IMR-90 (cell line): Measurements from ENCODE around the gene OR2T11. TPM values are rescaled to one million over a fixed set of nuclear protein-coding genes. Genes with fewer than 3 reads are reported as not detected.
"Not testable (repeated sequence)": the region's sequence is repeated elsewhere in the genome, so short reads cannot be mapped to it uniquely, and the experiment has no call there.

Source experiments
- ATAC-seq: fragments of 200-7000 bp; cut with Tn5 transposase; 2 replicates; pipeline ENCODE4 v1.9.1; 2020; ENCODE audit warnings: low read depth, mild to moderate bottlenecking, moderate library complexity
- BruUV-seq: library from RNA; stranded (reverse); fragments of 400-500 nt; replicated peaks from 2 replicates; lab custom pipeline; 2021; lab: Mats Ljungman, UMichigan
- CTCF ChIA-PET: fragments of 300-600 bp; formaldehyde crosslinking; extraction: SDS; loops from one replicate; lab custom pipeline; 2021; ENCODE audit warnings: antibody characterized with exemption; lab: Yijun Ruan, JAX
- POLR2A ChIA-PET: fragments of 300-600 bp; sonication (Branson Sonifier 250); formaldehyde crosslinking; loops from one replicate; lab custom pipeline; 2022; ENCODE audit warnings: antibody characterized with exemption; ENCODE audit not compliant: unreplicated experiment; lab: Charles Lee
- DNase-seq: peaks from one replicate; pipeline ENCODE4 v3.0.0; 2013
- H2AFZ ChIP-seq: replicated peaks from 2 replicates; pipeline ENCODE3; 2013; ENCODE audit warnings: low read length, mild to moderate bottlenecking; ENCODE audit not compliant: poor library complexity
- H2AK5ac ChIP-seq: 2 replicates; pipeline ENCODE4 v1.6.1; 2013; ENCODE audit warnings: low read depth, low read length, inconsistent platforms
- H2AK9ac ChIP-seq: replicated peaks from 2 replicates; pipeline ENCODE3; 2013; ENCODE audit warnings: mild to moderate bottlenecking, low read depth, low read length, moderate library complexity; ENCODE audit not compliant: poor library complexity
- H2BK120ac ChIP-seq: 2 replicates; pipeline ENCODE4 v1.6.1; 2013; ENCODE audit warnings: low read depth, low read length, inconsistent platforms
- H2BK15ac ChIP-seq: 3 replicates; pipeline ENCODE4 v1.6.1; 2013; ENCODE audit warnings: low read depth, low read length, inconsistent platforms
- H2BK20ac ChIP-seq: 2 replicates; pipeline ENCODE4 v1.6.1; 2013; ENCODE audit warnings: low read depth, mild to moderate bottlenecking, inconsistent platforms, low read length, moderate library complexity
- H2BK5ac ChIP-seq: 2 replicates; pipeline ENCODE4 v1.6.1; 2013; ENCODE audit warnings: mild to moderate bottlenecking, low read depth, low read length, inconsistent platforms; ENCODE audit not compliant: poor library complexity, severe bottlenecking
- H3K14ac ChIP-seq: replicated peaks from 2 replicates; pipeline ENCODE4 v1.6.1; 2013; ENCODE audit warnings: low read depth, low read length, inconsistent platforms
- H3K18ac ChIP-seq: 2 replicates; pipeline ENCODE4 v1.6.1; 2013; ENCODE audit warnings: low read depth, low read length, control low read depth
- H3K23ac ChIP-seq: 2 replicates; pipeline ENCODE4 v1.6.1; 2013; ENCODE audit warnings: low read depth, low read length, inconsistent platforms
- H3K27ac ChIP-seq: 2 replicates; pipeline ENCODE4 v1.5.1; 2013; ENCODE audit warnings: mild to moderate bottlenecking, control low read depth, low read length; ENCODE audit not compliant: insufficient read depth
- H3K27me3 ChIP-seq: 2 replicates; pipeline ENCODE4 v1.6.1; 2013; ENCODE audit warnings: low read length; ENCODE audit not compliant: control insufficient read depth, insufficient read depth
- H3K36me3 ChIP-seq: 2 replicates; pipeline ENCODE4 v1.6.1; 2013; ENCODE audit warnings: low read length, mixed read lengths; ENCODE audit not compliant: control insufficient read depth, insufficient read depth
- H3K4ac ChIP-seq: 2 replicates; pipeline ENCODE4 v1.6.1; 2013; ENCODE audit warnings: low read depth, low read length, inconsistent platforms
- H3K4me1 ChIP-seq: 2 replicates; pipeline ENCODE4 v1.6.1; 2013; ENCODE audit warnings: low read length, mixed read lengths; ENCODE audit not compliant: control insufficient read depth, insufficient read depth
- H3K4me2 ChIP-seq: 2 replicates; pipeline ENCODE4 v1.6.1; 2013; ENCODE audit warnings: low read depth, mild to moderate bottlenecking, control low read depth, low read length, moderate library complexity
- H3K4me3 ChIP-seq: 2 replicates; pipeline ENCODE4 v1.5.1; 2013; ENCODE audit warnings: low read depth, mild to moderate bottlenecking, control low read depth, low read length, moderate library complexity; ENCODE audit not compliant: insufficient read depth
- H3K56ac ChIP-seq: 2 replicates; pipeline ENCODE4 v1.6.1; 2013; ENCODE audit warnings: low read length, inconsistent platforms; ENCODE audit not compliant: insufficient read depth; ENCODE audit errors: extremely low read depth
- H3K79me1 ChIP-seq, 2 experiments: 2 replicates each; pipeline ENCODE4 v1.6.1; 2013; ENCODE audit warnings: low read length in 2 of 2, inconsistent platforms in 1 of 2, low read depth in 1 of 2
- H3K9ac ChIP-seq: 2 replicates; pipeline ENCODE4 v1.6.1; 2013; ENCODE audit warnings: low read depth, low read length, control low read depth
- H3K9me1 ChIP-seq: 2 replicates; pipeline ENCODE4 v1.6.1; 2013; ENCODE audit warnings: low read length, inconsistent platforms; ENCODE audit not compliant: insufficient read depth
- H3K9me3 ChIP-seq: 2 replicates; pipeline ENCODE4 v1.6.1; 2013; ENCODE audit warnings: low read length; ENCODE audit not compliant: control insufficient read depth, insufficient read depth
- H4K20me1 ChIP-seq: 2 replicates; pipeline ENCODE4 v1.6.1; 2013; ENCODE audit warnings: low read length, inconsistent platforms; ENCODE audit not compliant: insufficient read depth
- H4K5ac ChIP-seq: 2 replicates; pipeline ENCODE4 v1.6.1; 2013; ENCODE audit warnings: mild to moderate bottlenecking, low read depth, low read length, control low read depth
- H4K8ac ChIP-seq, 2 experiments: 2 replicates each; pipeline ENCODE4 v1.6.1; 2013; ENCODE audit warnings: low read depth in 2 of 2, low read length in 2 of 2, control low read depth in 1 of 2, inconsistent platforms in 1 of 2
- H4K91ac ChIP-seq: 2 replicates; pipeline ENCODE4 v1.6.1; 2013; ENCODE audit warnings: low read depth, low read length, inconsistent platforms; ENCODE audit not compliant: insufficient read depth
- WGBS, 2 experiments: methylation state at CpG; one replicate each; pipeline versions ENCODE4 v1.1.5 to v1.1.7; 2013; ENCODE audit warnings: missing lambda C conversion rate in 2 of 2; ENCODE audit not compliant: insufficient read length in 1 of 2; ENCODE audit errors: extremely low coverage in 2 of 2; 5-methylcytosine and 5-hydroxymethylcytosine counted together
- dilution Hi-C: fragments of 300-500 bp; cut with HindIII; formaldehyde crosslinking; loops from one replicate; pipeline ENCODE4 v1.14.3; 2018; ENCODE audit warnings: low sequenced_read_pairs; ENCODE audit not compliant: unreplicated experiment
- in situ Hi-C: fragments of 300-500 bp; cut with MboI; formaldehyde crosslinking; loops from 3 replicates; pipeline ENCODE4 v1.14.3; 2019; ENCODE audit warnings: low sequenced_read_pairs, inconsistent platforms, mixed read lengths
- intact Hi-C: fragments of 100-400 bp; cut with micrococcal nuclease; formaldehyde crosslinking; loops from 2 replicates; pipeline ENCODE4 v1.10.0; 2022
- polyA plus RNA-seq, 3 experiments: library from polyadenylated mRNA; depleted of rRNA; stranded (reverse); fragments of >200 nt; gene quantifications; 2 replicates each; pipeline ENCODE4 v1.2.3, GENCODE V29; 2012; ENCODE audit warnings: low replicate concordance in 1 of 3
- total RNA-seq: library from RNA; depleted of rRNA; stranded (reverse); fragments of >200 nt; gene quantifications from 2 replicates; pipeline ENCODE4 v1.2.3, GENCODE V29; 2012

OR2T11 gene
- total and polyA plus RNA-seq, 2 of the 4 experiments (the other 2 are of a cell fraction): not detected

GRCh38 chr1:248636612-248637011, 1.7 kb upstream of the OR2T11 start:
- H3K4me1 ChIP-seq, H3K4ac ChIP-seq, CTCF ChIA-PET, H2BK15ac ChIP-seq, ATAC-seq, dilution Hi-C loops, H3K18ac ChIP-seq, POLR2A ChIA-PET, H3K36me3 ChIP-seq, H3K27me3 ChIP-seq, H3K56ac ChIP-seq, H3K4me3 ChIP-seq, H4K5ac ChIP-seq, BruUV-seq, H3K9me1 ChIP-seq, H3K27ac ChIP-seq, H4K20me1 ChIP-seq, in situ Hi-C loops, H3K23ac ChIP-seq, H2AFZ ChIP-seq, H3K14ac ChIP-seq, H3K9me3 ChIP-seq, H2AK9ac ChIP-seq, H4K91ac ChIP-seq, H3K9ac ChIP-seq, H2AK5ac ChIP-seq, H3K79me1 ChIP-seq, H3K4me2 ChIP-seq, intact Hi-C loops, DNase-seq, H2BK120ac ChIP-seq, H2BK20ac ChIP-seq, H4K8ac ChIP-seq, H2BK5ac ChIP-seq: not testable (repeated sequence)
- whole genome bisulfite sequencing, 2 experiments: no CpG with 5 or more reads among the region's 5 CpGs
